Right ventricle myocardium superior (tissue), 1 donor: Measurements from ENCODE around the gene SLC23A1. TPM values are rescaled to one million over a fixed set of nuclear protein-coding genes. Genes with fewer than 3 reads are reported as not detected.
A peak's percentile ranks its signal among the peaks of the same experiment; 100 is the strongest.
"Not testable (repeated sequence)": the region's sequence is repeated elsewhere in the genome, so short reads cannot be mapped to it uniquely, and the experiment has no call there.

Source experiments
- ATAC-seq: fragments of 200-7000 bp; cut with Tn5 transposase; one replicate; pipeline ENCODE4 v1.9.1; 2020; ENCODE audit warnings: mild to moderate bottlenecking; ENCODE audit not compliant: poor library complexity
- DNase-seq: peaks from one replicate; pipeline ENCODE4 v3.0.0-alpha.2; 2020
- intact Hi-C: fragments of 100-400 bp; cut with DNase I; formaldehyde crosslinking; loops from one replicate; pipeline ENCODE4 v1.11.2; 2022
- total RNA-seq: library from RNA; stranded (reverse); fragmentation: NEBNext Ultra II Directional; extraction: Animal tissue kit (Norgen Biotek cat#: 25700); gene quantifications from one replicate; pipeline ENCODE4 v1.2.1, GENCODE V29; 2021
- donor health status: DM: no; HTN: yes; CAD: no; lungs with severe emphysema.

SLC23A1 gene
- total RNA-seq, 1 donor from 2014 or later, result not detected

- ATAC-seq (peak; percentile 20), DNase-seq (peak; percentile 79)
- intact Hi-C loops, result no loop called here
Observed at GRCh38 chr5:139392678-139393496, 9.8 kb upstream of the SLC23A1 start.

- no peak for DNase-seq
- intact Hi-C loops, result no loop called here
- no peak for ATAC-seq
Observed at GRCh38 chr5:139392324-139392677, 9.2 kb upstream of the SLC23A1 start.

- DNase-seq (no peak), ATAC-seq (no peak)
- intact Hi-C loops, result no loop called here
Observed at GRCh38 chr5:139391570-139392323, 8.7 kb upstream of the SLC23A1 start.

GRCh38 chr5:139390639-139391569, 7.8 kb upstream of the SLC23A1 start:
- no peak for DNase-seq
- intact Hi-C loops, result no loop called here
- no peak for ATAC-seq

GRCh38 chr5:139389701-139390638, 6.9 kb upstream of the SLC23A1 start, which contains the start of gene MZB1:
TSS of gene MZB1 (minus strand) at chr5:139389913. CDS start at chr5:139389856, 57 bp downstream.
- intact Hi-C loops, result no loop called here
- DNase-seq (no peak), ATAC-seq (no peak)

- ATAC-seq, result peak; percentile 23
- intact Hi-C loops, result no loop called here
- no peak for DNase-seq
Observed at GRCh38 chr5:139388198-139388821, 5.2 kb upstream of the SLC23A1 start.

- ATAC-seq (no peak), DNase-seq (no peak)
- intact Hi-C loops, result no loop called here
Observed at GRCh38 chr5:139387611-139388197, 4.6 kb upstream of the SLC23A1 start.

GRCh38 chr5:139386956-139387355, 3.9 kb upstream of the SLC23A1 start:
- DNase-seq, intact Hi-C loops, ATAC-seq: not testable (repeated sequence)

- no peak for DNase-seq
- no peak for ATAC-seq
- intact Hi-C loops, result no loop called here
Observed at GRCh38 chr5:139386050-139386438, 2.9 kb upstream of the SLC23A1 start.

GRCh38 chr5:139385061-139386049, 2.3 kb upstream of the SLC23A1 start:
- ATAC-seq, result peak; percentile 45
- intact Hi-C loops, result no loop called here
- DNase-seq, result no peak

- no peak for ATAC-seq
- intact Hi-C loops, result no loop called here
- DNase-seq, result no peak
Observed at GRCh38 chr5:139384591-139385051, 1.5 kb upstream of the SLC23A1 start.

- DNase-seq (no peak), ATAC-seq (no peak)
- intact Hi-C loops, result no loop called here
Observed at GRCh38 chr5:139383993-139384590, 995 bp upstream of the SLC23A1 start.

- intact Hi-C loops, result no loop called here
- DNase-seq (no peak), ATAC-seq (no peak)
Observed at GRCh38 chr5:139382807-139383206, 290 bp downstream of the SLC23A1 start.

GRCh38 chr5:139381837-139382761, 998 bp downstream of the SLC23A1 start:
- intact Hi-C loops, result no loop called here
- no peak for DNase-seq

More at GRCh38 chr5:139381837-139382761, 998 bp downstream of the SLC23A1 start:
- no peak for ATAC-seq
